Fibroblast of lung (primary cell): ENCODE data around the gene KRT84. TPM values are rescaled to one million over a fixed set of nuclear protein-coding genes. Genes with fewer than 3 reads are reported as not detected.

ENCODE experiments used
- DNase-seq, 2 donors: peaks; one replicate each; pipeline versions ENCODE4 v3.0.0 to v3.0.0-alpha.2; 2010; ENCODE audit warnings: low read depth in 2 of 2
- H2AFZ ChIP-seq: 2 replicates; pipeline ENCODE4 v1.5.1; 2012; ENCODE audit warnings: low read length, control low read depth, inconsistent platforms
- H3K27ac ChIP-seq: 2 replicates; pipeline ENCODE4 v1.5.1; 2011; ENCODE audit warnings: low read length, control low read depth; ENCODE audit not compliant: insufficient read depth
- H3K27me3 ChIP-seq: 2 replicates; pipeline ENCODE4 v1.5.1; 2011; ENCODE audit warnings: mild to moderate bottlenecking, low read length; ENCODE audit not compliant: control insufficient read depth, insufficient read depth
- H3K36me3 ChIP-seq: 2 replicates; pipeline ENCODE4 v1.5.1; 2011; ENCODE audit warnings: low read length; ENCODE audit not compliant: control insufficient read depth, insufficient read depth
- H3K4me1 ChIP-seq: 2 replicates; pipeline ENCODE4 v1.5.1; 2011; ENCODE audit warnings: low read length; ENCODE audit not compliant: control insufficient read depth, insufficient read depth; ENCODE audit errors: extremely low read depth
- H3K4me2 ChIP-seq: 2 replicates; pipeline ENCODE4 v1.5.1; 2011; ENCODE audit warnings: low read length, control low read depth; ENCODE audit not compliant: insufficient read depth; ENCODE audit errors: extremely low read depth
- H3K4me3 ChIP-seq, 4 experiments: fragments of 200-600 bp in 1 of 4; sonication (generic) in 1 of 4; replicated peaks in 1 of 4; 2 replicates each; pipeline ENCODE4 v1.5.1; 2011 to 2016; ENCODE audit warnings: low read length in 4 of 4, low read depth in 3 of 4, mild to moderate bottlenecking in 3 of 4, control low read depth in 2 of 4, inconsistent platforms in 1 of 4, mixed read lengths in 1 of 4; ENCODE audit not compliant: insufficient read depth in 1 of 4; ENCODE audit errors: control extremely low read depth in 1 of 4
- H3K79me2 ChIP-seq: 2 replicates; pipeline ENCODE4 v1.5.1; 2012; ENCODE audit warnings: mild to moderate bottlenecking, low read length, inconsistent platforms; ENCODE audit not compliant: control insufficient read depth, insufficient read depth
- H3K9ac ChIP-seq: 2 replicates; pipeline ENCODE4 v1.5.1; 2011; ENCODE audit warnings: mild to moderate bottlenecking, low read length, control low read depth; ENCODE audit not compliant: insufficient read depth
- H3K9me3 ChIP-seq: 2 replicates; pipeline ENCODE4 v1.5.1; 2012; ENCODE audit warnings: low read depth, low read length; ENCODE audit not compliant: control insufficient read depth, insufficient read depth
- H4K20me1 ChIP-seq: 2 replicates; pipeline ENCODE4 v1.5.1; 2011; ENCODE audit warnings: low read length; ENCODE audit not compliant: control insufficient read depth, insufficient read depth; ENCODE audit errors: extremely low read depth
- CTCF ChIP-seq, 2 donors: IDR thresholded peaks in 1 of 2; conservative IDR thresholded peaks in 1 of 2; 1 replicate in 1 of 2; 2 replicates in 1 of 2; pipeline ENCODE4 v1.5.1; 2011 to 2012; ENCODE audit warnings: low read length in 2 of 2, control low read depth in 1 of 2, inconsistent platforms in 1 of 2, low read depth in 1 of 2, mild to moderate bottlenecking in 1 of 2
- EZH2 ChIP-seq: IDR thresholded peaks from 2 replicates; pipeline ENCODE4 v1.5.1; 2012; ENCODE audit warnings: low read length, control low read depth, mild to moderate bottlenecking; ENCODE audit errors: missing control alignments
- polyA plus RNA-seq, 2 donors: library from polyadenylated mRNA; depleted of rRNA in 1 of 2; stranded (reverse) in 1 of 2; unstranded in 1 of 2; fragments of >200 nt; gene quantifications; 2 replicates each; pipeline ENCODE4 v1.2.1, GENCODE V29; 2011 to 2012; ENCODE audit warnings: missing spikeins in 1 of 2
- total RNA-seq: library from RNA; depleted of rRNA; stranded (reverse); fragments of >200 nt; gene quantifications from 2 replicates; pipeline ENCODE4 v1.2.1, GENCODE V29; 2014

The KRT84 gene
- total and polyA plus RNA-seq, 2 donors (not counting 1 experiment from before 2014, with no cell fraction given): not detected

- Histone ChIP-seq H3K4me2 (no peak overlapping the region), H4K20me1 (no peaks in the 10 kb centered on the region), H3K4me3 (no peak overlapping the region), H3K27me3 (peaks cover 8% of the 10 kb centered on the region), H3K9ac (no peak overlapping the region), H3K4me1 (no peaks in the 10 kb centered on the region), H3K9me3 (no peaks in the 10 kb centered on the region), H3K27ac (no peak overlapping the region), H2AFZ (no peak overlapping the region), H3K79me2 (no peaks in the 10 kb centered on the region), H3K36me3 (no peaks in the 10 kb centered on the region)
- no peak for TF ChIP-seq EZH2
- no peak for TF ChIP-seq CTCF (conservative IDR thresholded peaks at IDR 0.05 in 1 of 2, IDR thresholded peaks at IDR 0.05 in 1 of 2; ENCODE audit: low read depth in 1 of 2, low read length in 2 of 2)
- no peak for DNase-seq
Measured at GRCh38 chr12:52367876-52368275, 17.6 kb downstream of the KRT84 start.

- Histone ChIP-seq H3K4me2 (no peak within 1 kb of the TSS), H2AFZ (no peak within 1 kb of the TSS), H3K4me1 (no peaks in the 10 kb centered on the region), H3K79me2 (no peaks in the 10 kb centered on the region), H3K27me3 (peaks cover 8% of the 10 kb centered on the region), H3K9me3 (no peaks in the 10 kb centered on the region), H3K36me3 (no peaks in the 10 kb centered on the region), H3K4me3 (no peak within 1 kb of the TSS), H3K9ac (no peak within 1 kb of the TSS), H4K20me1 (no peaks in the 10 kb centered on the region), H3K27ac (no peak within 1 kb of the TSS)
- no peak for DNase-seq
- no peak for TF ChIP-seq CTCF (conservative IDR thresholded peaks at IDR 0.05 in 1 of 2, IDR thresholded peaks at IDR 0.05 in 1 of 2; ENCODE audit: low read depth in 1 of 2, low read length in 2 of 2)
- no peak for TF ChIP-seq EZH2
Measured at GRCh38 chr12:52366738-52367485, 18.5 kb downstream of the KRT84 start, which contains the start of gene KRT85. Gene KRT85 (minus strand): TSS chr12:52367481. CDS start chr12:52367405, 76 bp downstream.

GRCh38 chr12:52364901-52365489 is 20.5 kb downstream of the KRT84 start:
- no peak for TF ChIP-seq CTCF (conservative IDR thresholded peaks at IDR 0.05 in 1 of 2, IDR thresholded peaks at IDR 0.05 in 1 of 2; ENCODE audit: low read depth in 1 of 2, low read length in 2 of 2)
- TF ChIP-seq EZH2: no peak
- Histone ChIP-seq H3K36me3 (no peaks in the 10 kb centered on the region), H3K9me3 (no peaks in the 10 kb centered on the region), H3K4me2 (no peak overlapping the region), H3K27ac (no peak overlapping the region), H3K9ac (no peak overlapping the region), H2AFZ (no peak overlapping the region), H3K4me1 (no peaks in the 10 kb centered on the region), H4K20me1 (no peaks in the 10 kb centered on the region), H3K27me3 (peaks cover 8% of the 10 kb centered on the region), H3K4me3 (no peak overlapping the region), H3K79me2 (no peaks in the 10 kb centered on the region)
- no peak for DNase-seq
